ENCODE results near the gene FNDC7. TPM values are rescaled to one million over a fixed set of nuclear protein-coding genes. Genes with fewer than 3 reads are reported as not detected.

FNDC7 gene
- polyA plus RNA-seq, 1 of the 3 experiments (the other 2 are of a cell fraction), result 0.02 TPM

GRCh38 chr1:108699375-108700332, 13.1 kb upstream of the FNDC7 start:
- no peak overlapping the region for H3K27ac ChIP-seq (ENCODE audit: low read depth in 2 of 2, low read length in 1 of 2)
- POLR2A ChIA-PET, result no interaction called here
- CTCF ChIA-PET, result no interaction called here
- no peaks in the 10 kb centered on the region for H3K27me3 ChIP-seq (ENCODE audit: insufficient read depth)
- TF ChIP-seq MXI1 (IDR thresholded peaks at IDR 0.05; ENCODE audit: low read depth, low read length) (no peak), NFIC (IDR thresholded peaks at IDR 0.05; ENCODE audit: borderline replicate concordance) (no peak), POLR2AphosphoS5 (IDR thresholded peaks at IDR 0.05; ENCODE audit: low read depth, low read length) (no peak), JUND (IDR thresholded peaks at IDR 0.05) (no peak), FOXM1 (IDR thresholded peaks at IDR 0.05; ENCODE audit: low read depth) (no peak), MEF2A (IDR thresholded peaks at IDR 0.05; ENCODE audit: borderline replicate concordance, low read depth) (no peak), TAF1 (IDR thresholded peaks at IDR 0.05; ENCODE audit: borderline replicate concordance, low read depth, low read length) (no peak), TCF12 (IDR thresholded peaks at IDR 0.05) (no peak), REST (IDR thresholded peaks at IDR 0.05; ENCODE audit: low read depth, low read length) (no peak), SIN3A (IDR thresholded peaks at IDR 0.05; ENCODE audit: borderline replicate concordance, low read depth, low read length) (no peak), FOXJ3 (CRISPR knock-in tag; IDR thresholded peaks at IDR 0.05) (no peak), IRF3 (IDR thresholded peaks at IDR 0.05; ENCODE audit: low read depth, low read length) (no peak)
- TF ChIP-seq, protein P1, sequence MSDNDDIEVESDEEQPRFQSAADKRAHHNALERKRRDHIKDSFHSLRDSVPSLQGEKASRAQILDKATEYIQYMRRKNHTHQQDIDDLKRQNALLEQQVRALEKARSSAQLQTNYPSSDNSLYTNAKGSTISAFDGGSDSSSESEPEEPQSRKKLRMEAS (IDR thresholded peaks at IDR 0.05; ENCODE audit: low read depth), result no peak
- no peak for DNase-seq
- H3K79me2 ChIP-seq (ENCODE audit: insufficient read depth), result peaks cover 36% of the 10 kb centered on the region
- peaks cover 31% of the 10 kb centered on the region for H3F3A ChIP-seq (replicated peaks; ENCODE audit: insufficient read depth)
- peaks cover 6 to 16% of the 10 kb centered on the region in 2 experiments; a peak in 3 of 4 replicates for H3K4me1 ChIP-seq (ENCODE audit: control insufficient read depth in 1 of 2, insufficient read depth in 2 of 2, low read depth in 1 of 2, low read length in 1 of 2)
- H3K9me2 ChIP-seq, result no peaks in the 10 kb centered on the region
- no peak overlapping the region for H2AFZ ChIP-seq (ENCODE audit: low read depth)
- H3K4me2 ChIP-seq, result no peak overlapping the region
- peaks cover 11% of the 10 kb centered on the region for H4K20me1 ChIP-seq (ENCODE audit: insufficient read depth)
- peaks cover 71 to 73% of the 10 kb centered on the region in 2 experiments for H3K36me3 ChIP-seq (replicated peaks in 1 of 2; ENCODE audit: control insufficient read depth in 1 of 2, insufficient read depth in 2 of 2, low read length in 1 of 2)
- no peaks in the 10 kb centered on the region for H3K9me3 ChIP-seq
- no peak overlapping the region for H3K9ac ChIP-seq
- 94% methylated on average over 22 of the region's 22 CpGs for WGBS (ENCODE audit: low lambda C conversion rate)
- H3K4me3 ChIP-seq (ENCODE audit: low read depth in 2 of 2, low read length in 1 of 2), result no peak overlapping the region

Data from SK-N-SH (cell line).